Thyroid gland (tissue), 4 donors: ENCODE measurements around the gene NPS. TPM values are rescaled to one million over a fixed set of nuclear protein-coding genes. Genes with fewer than 3 reads are reported as not detected.

Source experiments
- DNase-seq, 2 donors: peaks; one replicate each; pipeline ENCODE4 v3.0.0-alpha.2; 2019
- H3K27ac ChIP-seq, 3 donors: fragments of 200-600 bp; sonication (generic); 1 replicate in 2 of 3; 2 replicates in 1 of 3; pipeline ENCODE4 v1.5.1; 2016 to 2019; ENCODE audit warnings: mild to moderate bottlenecking in 1 of 3, moderate library complexity in 1 of 3
- H3K27me3 ChIP-seq: fragments of 200-600 bp; sonication (generic); one replicate; pipeline ENCODE4 v1.5.1; 2019
- H3K36me3 ChIP-seq, 2 donors: fragments of 200-600 bp; sonication (generic); one replicate each; pipeline ENCODE4 v1.5.1; 2016 to 2019
- H3K4me1 ChIP-seq, 2 donors: fragments of 200-600 bp; sonication (generic); one replicate each; pipeline ENCODE4 v1.5.1; 2017 to 2019
- H3K4me3 ChIP-seq, 3 donors: fragments of 200-600 bp; sonication (generic); replicated peaks in 1 of 3; 1 replicate in 2 of 3; 2 replicates in 1 of 3; pipeline ENCODE4 v1.5.1; 2016; ENCODE audit warnings: mild to moderate bottlenecking in 1 of 3
- H3K9me3 ChIP-seq: fragments of 200-600 bp; sonication (generic); one replicate; pipeline ENCODE4 v1.5.1; 2017
- POLR2A ChIP-seq, 2 donors: fragments of 450-650 bp; IDR thresholded peaks; one replicate each; pipeline ENCODE4 v1.6.1; 2017; ENCODE audit warnings: antibody characterized with exemption in 2 of 2, mild to moderate bottlenecking in 2 of 2, moderate library complexity in 1 of 2
- WGBS, 2 donors: methylation state at CpG; one replicate each; pipeline ENCODE4 v1.1.5; 2017; 5-methylcytosine and 5-hydroxymethylcytosine counted together
- intact Hi-C: fragments of 100-400 bp; cut with DNase I; formaldehyde crosslinking; loops from one replicate; pipeline ENCODE4 v1.15.1; 2023
- total RNA-seq, 4 donors: library from RNA; depleted of rRNA; stranded (reverse); fragments of >200 nt; gene quantifications; one replicate each; pipeline ENCODE4 v1.2.3, GENCODE V29; 2016
- TF ChIP-seq, protein P1 (sequence below), 6 experiments: fragments of 200-600 bp in 3 of 6; fragments of 450-650 bp in 3 of 6; sonication (generic) in 3 of 6; IDR thresholded peaks; one replicate each; pipeline ENCODE4 v1.5.1; 2016 to 2019; ENCODE audit warnings: antibody characterized with exemption in 6 of 6, mild to moderate bottlenecking in 2 of 6, inconsistent platforms in 1 of 6, moderate library complexity in 1 of 6

Gene NPS
- total RNA-seq, 4 donors from 2014 or later, result not detected

DNA sequence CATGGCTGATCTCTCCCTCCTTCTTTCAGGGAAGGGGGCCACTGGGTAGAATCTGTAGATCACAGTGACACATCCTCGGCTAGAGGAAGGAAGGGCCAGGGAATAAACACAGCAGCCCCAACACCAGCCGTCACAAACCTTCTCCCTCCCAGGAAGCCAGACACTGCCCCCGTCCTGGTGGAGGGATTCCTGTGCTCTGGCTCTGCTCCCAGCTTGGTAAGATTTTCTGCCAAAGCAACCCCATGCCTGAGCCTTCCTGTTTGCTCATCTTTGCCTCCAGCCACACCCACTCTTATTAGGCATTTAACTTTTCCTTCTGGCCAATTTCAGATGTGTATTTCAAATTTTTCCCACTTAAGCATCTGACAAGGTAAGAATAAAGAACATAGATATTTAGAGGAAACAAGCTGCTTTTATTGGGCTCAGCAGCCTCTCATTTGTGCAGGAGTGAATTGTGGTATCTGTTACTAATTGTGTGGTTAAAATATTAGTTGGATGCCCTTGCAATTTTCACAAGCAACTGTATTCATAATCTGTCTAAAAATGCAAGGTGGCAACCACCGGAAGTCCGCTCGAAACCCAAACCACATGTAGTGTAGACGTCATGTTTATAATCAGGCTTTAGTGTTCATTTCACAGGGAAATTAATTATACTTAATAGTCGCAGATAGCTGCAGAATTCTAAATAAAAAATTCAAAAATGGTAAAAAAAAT, 13.2 kb upstream of the NPS start:
- no peaks in the 10 kb centered on the region for H3K9me3 ChIP-seq
- H3K36me3 ChIP-seq, result no peaks in the 10 kb centered on the region
- no peaks in the 10 kb centered on the region for H3K4me1 ChIP-seq
- no peak overlapping the region for H3K27ac ChIP-seq
- no peaks in the 10 kb centered on the region for H3K27me3 ChIP-seq
- intact Hi-C loops, result no loop called here
- no peak overlapping the region for H3K4me3 ChIP-seq
- TF ChIP-seq, protein P1, sequence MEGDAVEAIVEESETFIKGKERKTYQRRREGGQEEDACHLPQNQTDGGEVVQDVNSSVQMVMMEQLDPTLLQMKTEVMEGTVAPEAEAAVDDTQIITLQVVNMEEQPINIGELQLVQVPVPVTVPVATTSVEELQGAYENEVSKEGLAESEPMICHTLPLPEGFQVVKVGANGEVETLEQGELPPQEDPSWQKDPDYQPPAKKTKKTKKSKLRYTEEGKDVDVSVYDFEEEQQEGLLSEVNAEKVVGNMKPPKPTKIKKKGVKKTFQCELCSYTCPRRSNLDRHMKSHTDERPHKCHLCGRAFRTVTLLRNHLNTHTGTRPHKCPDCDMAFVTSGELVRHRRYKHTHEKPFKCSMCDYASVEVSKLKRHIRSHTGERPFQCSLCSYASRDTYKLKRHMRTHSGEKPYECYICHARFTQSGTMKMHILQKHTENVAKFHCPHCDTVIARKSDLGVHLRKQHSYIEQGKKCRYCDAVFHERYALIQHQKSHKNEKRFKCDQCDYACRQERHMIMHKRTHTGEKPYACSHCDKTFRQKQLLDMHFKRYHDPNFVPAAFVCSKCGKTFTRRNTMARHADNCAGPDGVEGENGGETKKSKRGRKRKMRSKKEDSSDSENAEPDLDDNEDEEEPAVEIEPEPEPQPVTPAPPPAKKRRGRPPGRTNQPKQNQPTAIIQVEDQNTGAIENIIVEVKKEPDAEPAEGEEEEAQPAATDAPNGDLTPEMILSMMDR (IDR thresholded peaks at IDR 0.05), result no peak
- TF ChIP-seq POLR2A (IDR thresholded peaks at IDR 0.05), result no peak
- 69 to 72% methylated on average over 8 of the region's 8 CpGs for WGBS, 2 donors
- no peak for DNase-seq

GRCh38 chr10:127536972-127537760, 11.9 kb upstream of the NPS start:
- 88 to 89% methylated on average over 19 to 20 of the region's 21 CpGs for WGBS, 2 donors
- H3K27me3 ChIP-seq, result no peaks in the 10 kb centered on the region
- no peaks in the 10 kb centered on the region for H3K9me3 ChIP-seq
- TF ChIP-seq, protein P1 (IDR thresholded peaks at IDR 0.05), result no peak
- TF ChIP-seq POLR2A (IDR thresholded peaks at IDR 0.05), result no peak
- DNase-seq, result no peak
- no peaks in the 10 kb centered on the region for H3K4me1 ChIP-seq
- H3K36me3 ChIP-seq, result no peaks in the 10 kb centered on the region
- H3K27ac ChIP-seq, result no peak overlapping the region
- no peak overlapping the region for H3K4me3 ChIP-seq
- intact Hi-C loops, result no loop called here

DNA sequence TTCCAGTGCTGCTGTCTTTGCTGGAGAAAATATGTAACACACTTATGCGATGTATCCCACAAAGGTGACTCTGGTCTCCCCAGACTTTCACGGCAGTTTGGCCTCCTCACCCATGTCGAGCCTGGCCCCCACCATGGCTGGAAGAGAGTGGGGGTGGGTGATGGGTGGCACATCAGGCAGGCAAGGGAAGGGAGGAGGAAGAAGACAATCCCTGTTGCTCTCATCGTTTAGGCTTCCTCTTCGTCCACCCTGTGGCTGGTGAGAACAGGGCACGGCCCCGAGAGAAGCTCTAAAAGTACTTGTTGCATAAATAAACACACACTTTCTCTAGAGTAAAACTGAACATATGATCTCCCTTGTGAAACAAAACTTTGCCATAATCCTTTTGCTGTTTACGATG, 11.2 kb upstream of the NPS start:
- Histone ChIP-seq H3K36me3 (no peaks in the 10 kb centered on the region), H3K9me3 (no peaks in the 10 kb centered on the region), H3K4me1 (no peaks in the 10 kb centered on the region), H3K4me3 (no peak overlapping the region), H3K27ac (no peak overlapping the region), H3K27me3 (no peaks in the 10 kb centered on the region)
- no peak for DNase-seq
- intact Hi-C loops, result no loop called here
- no peak for TF ChIP-seq POLR2A (IDR thresholded peaks at IDR 0.05)
- TF ChIP-seq, protein P1 (IDR thresholded peaks at IDR 0.05), result no peak
- 76 to 77% methylated on average over 8 of the region's 8 CpGs for WGBS, 2 donors

DNA sequence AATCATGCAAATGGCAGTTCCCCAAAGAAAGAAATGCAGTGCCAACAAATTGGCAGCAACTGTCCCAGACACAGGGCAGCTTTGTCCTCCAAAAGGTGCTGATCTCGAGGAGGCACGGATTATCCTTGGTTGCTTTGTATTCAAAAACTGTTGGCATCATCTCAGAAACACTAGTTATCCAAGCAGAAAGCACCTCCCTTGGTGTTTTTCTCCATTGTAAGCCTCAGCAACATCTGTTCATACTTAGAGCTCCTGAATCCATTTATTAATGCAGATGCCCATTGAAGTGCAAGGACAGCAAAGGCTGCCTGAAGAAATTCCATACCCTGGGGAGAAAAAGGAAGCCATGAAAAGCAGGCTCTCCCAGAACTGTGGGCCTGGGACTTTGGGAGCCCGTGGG, 1.1 kb upstream of the NPS start:
- TF ChIP-seq, protein P1 (IDR thresholded peaks at IDR 0.05), result no peak
- TF ChIP-seq POLR2A (IDR thresholded peaks at IDR 0.05), result no peak
- Histone ChIP-seq H3K9me3 (no peaks in the 10 kb centered on the region), H3K4me1 (no peaks in the 10 kb centered on the region), H3K27me3 (no peaks in the 10 kb centered on the region), H3K4me3 (no peak overlapping the region), H3K36me3 (no peaks in the 10 kb centered on the region), H3K27ac (no peak overlapping the region)
- intact Hi-C loops, result no loop called here
- 72 to 85% methylated on average over 3 of the region's 3 CpGs for WGBS, 2 donors
- DNase-seq, result no peak

- intact Hi-C loops, result no loop called here
- Histone ChIP-seq H3K27ac (no peak overlapping the region), H3K9me3 (no peaks in the 10 kb centered on the region), H3K27me3 (no peaks in the 10 kb centered on the region), H3K4me1 (no peaks in the 10 kb centered on the region), H3K36me3 (no peaks in the 10 kb centered on the region), H3K4me3 (no peak overlapping the region)
- TF ChIP-seq POLR2A (IDR thresholded peaks at IDR 0.05), result no peak
- TF ChIP-seq, protein P1 (IDR thresholded peaks at IDR 0.05), result no peak
- DNase-seq, result no peak
- WGBS, 2 donors, result 65 to 67% methylated on average over 5 of the region's 5 CpGs
Observed at GRCh38 chr10:127550861-127551260, 1.8 kb downstream of the NPS start.
